A673 (cell line): ENCODE measurements around the gene EXOG. TPM values are rescaled to one million over a fixed set of nuclear protein-coding genes. Genes with fewer than 3 reads are reported as not detected.

ENCODE experiments used
- BruUV-seq: library from RNA; stranded (reverse); fragments of 400-500 nt; replicated peaks from 2 replicates; lab custom pipeline; 2021; lab: Mats Ljungman, UMichigan
- CTCF ChIA-PET: fragments of 300-600 bp; sonication (Branson Sonifier 250); formaldehyde crosslinking; loops from one replicate; lab custom pipeline; 2022; ENCODE audit warnings: antibody characterized with exemption; lab: Charles Lee
- POLR2A ChIA-PET: fragments of 300-600 bp; sonication (Branson Sonifier 250); formaldehyde crosslinking; loops from one replicate; lab custom pipeline; 2022; ENCODE audit warnings: antibody characterized with exemption; ENCODE audit not compliant: low non-redundant PET; lab: Charles Lee
- DNase-seq: peaks from one replicate; pipeline ENCODE4 v3.0.0-alpha.2; 2015; ENCODE audit warnings: low spot score
- H3K27ac ChIP-seq: fragments of 200-600 bp; sonication (generic); 2 replicates; pipeline ENCODE4 v1.5.1; 2016; ENCODE audit warnings: mixed run types, low read depth, mild to moderate bottlenecking, mixed read lengths, antibody characterized with exemption, low read length; ENCODE audit not compliant: poor library complexity, severe bottlenecking
- H3K27me3 ChIP-seq: fragments of 200-600 bp; sonication (generic); replicated peaks from 2 replicates; pipeline ENCODE4 v1.6.1; 2017; ENCODE audit warnings: mixed run types, low read depth, mild to moderate bottlenecking, mixed read lengths, antibody characterized with exemption, low read length; ENCODE audit not compliant: insufficient read depth, poor library complexity
- H3K36me3 ChIP-seq: fragments of 200-600 bp; sonication (generic); 2 replicates; pipeline ENCODE4 v1.6.1; 2016; ENCODE audit warnings: mixed run types, mild to moderate bottlenecking, mixed read lengths, antibody characterized with exemption, low read length; ENCODE audit not compliant: insufficient read depth, poor library complexity, severe bottlenecking
- H3K4me1 ChIP-seq: fragments of 200-600 bp; sonication (generic); 2 replicates; pipeline ENCODE4 v1.6.1; 2017; ENCODE audit warnings: mixed run types, mild to moderate bottlenecking, mixed read lengths, antibody characterized with exemption, low read length; ENCODE audit not compliant: insufficient read depth, poor library complexity, severe bottlenecking
- H3K4me3 ChIP-seq: fragments of 200-600 bp; sonication (generic); 2 replicates; pipeline ENCODE4 v1.5.1; 2016; ENCODE audit warnings: low read depth, mixed run types, mild to moderate bottlenecking, mixed read lengths, low read length; ENCODE audit not compliant: poor library complexity, severe bottlenecking
- H3K9me3 ChIP-seq: fragments of 200-600 bp; sonication (generic); 2 replicates; pipeline ENCODE4 v1.6.1; 2016; ENCODE audit warnings: mixed run types, low read depth, mild to moderate bottlenecking, mixed read lengths, antibody characterized with exemption, low read length; ENCODE audit not compliant: poor library complexity, severe bottlenecking
- CTCF ChIP-seq: fragments of 300-800, 200-600 bp; sonication (generic); conservative IDR thresholded peaks from 2 replicates; pipeline ENCODE4 v1.5.1; 2017; ENCODE audit warnings: low read depth, mild to moderate bottlenecking, antibody characterized with exemption, low read length, moderate library complexity, mixed read lengths
- EZH2 ChIP-seq: fragments of 200-600 bp; sonication (generic); IDR thresholded peaks from 2 replicates; pipeline ENCODE4 v1.6.1; 2017; ENCODE audit warnings: borderline replicate concordance, low read depth, mild to moderate bottlenecking, mixed read lengths, antibody characterized with exemption, low read length; ENCODE audit not compliant: poor library complexity, severe bottlenecking
- intact Hi-C: fragments of 100-400 bp; cut with micrococcal nuclease; formaldehyde crosslinking; loops from one replicate; pipeline ENCODE4 v1.10.0; 2022; ENCODE audit not compliant: unreplicated experiment
- total RNA-seq: library from RNA; stranded (reverse); gene quantifications from 2 replicates; pipeline ENCODE4 v1.2.3, GENCODE V29; 2021

Gene EXOG
- total RNA-seq, 1 experiment from 2014 or later: 12.4 TPM

- POLR2A ChIA-PET: no interaction called here
- CTCF ChIA-PET: no interaction called here
- intact Hi-C loops: no loop called here
- Histone ChIP-seq H3K4me3 (no peak overlapping the region), H3K9me3 (no peaks in the 10 kb centered on the region), H3K4me1 (no peaks in the 10 kb centered on the region), H3K27ac (no peak overlapping the region), H3K27me3 (no peaks in the 10 kb centered on the region), H3K36me3 (peaks cover 4% of the 10 kb centered on the region)
- BruUV-seq: no TSS peak
- no peak for TF ChIP-seq CTCF
- no peak for TF ChIP-seq EZH2
- DNase-seq: no peak
Measured at GRCh38 chr3:38524141-38524739, 28.1 kb downstream of the EXOG start.

- CTCF ChIA-PET: no interaction called here
- POLR2A ChIA-PET: no interaction called here
- intact Hi-C loops: no loop called here
- Histone ChIP-seq H3K36me3 (peaks cover 4% of the 10 kb centered on the region), H3K4me3 (no peak overlapping the region), H3K27me3 (no peaks in the 10 kb centered on the region), H3K9me3 (no peaks in the 10 kb centered on the region), H3K27ac (no peak overlapping the region), H3K4me1 (no peaks in the 10 kb centered on the region)
- BruUV-seq: no TSS peak
- TF ChIP-seq CTCF: no peak
- no peak for TF ChIP-seq EZH2
- no peak for DNase-seq
Measured at GRCh38 chr3:38526792-38527191, 30.7 kb downstream of the EXOG start.

GRCh38 chr3:38528457-38528856 lies 32.3 kb downstream of the EXOG start:
- POLR2A ChIA-PET: no interaction called here
- Histone ChIP-seq H3K9me3 (no peaks in the 10 kb centered on the region), H3K27ac (no peak overlapping the region), H3K36me3 (peaks cover 4% of the 10 kb centered on the region), H3K4me1 (no peaks in the 10 kb centered on the region), H3K4me3 (no peak overlapping the region), H3K27me3 (no peaks in the 10 kb centered on the region)
- no TSS peak for BruUV-seq
- intact Hi-C loops: no loop called here
- CTCF ChIA-PET: no interaction called here
- no peak for TF ChIP-seq CTCF
- no peak for TF ChIP-seq EZH2
- no peak for DNase-seq
